Measurements from ENCODE around the gene SF3B5.

- TF ChIP-seq, protein P1, sequence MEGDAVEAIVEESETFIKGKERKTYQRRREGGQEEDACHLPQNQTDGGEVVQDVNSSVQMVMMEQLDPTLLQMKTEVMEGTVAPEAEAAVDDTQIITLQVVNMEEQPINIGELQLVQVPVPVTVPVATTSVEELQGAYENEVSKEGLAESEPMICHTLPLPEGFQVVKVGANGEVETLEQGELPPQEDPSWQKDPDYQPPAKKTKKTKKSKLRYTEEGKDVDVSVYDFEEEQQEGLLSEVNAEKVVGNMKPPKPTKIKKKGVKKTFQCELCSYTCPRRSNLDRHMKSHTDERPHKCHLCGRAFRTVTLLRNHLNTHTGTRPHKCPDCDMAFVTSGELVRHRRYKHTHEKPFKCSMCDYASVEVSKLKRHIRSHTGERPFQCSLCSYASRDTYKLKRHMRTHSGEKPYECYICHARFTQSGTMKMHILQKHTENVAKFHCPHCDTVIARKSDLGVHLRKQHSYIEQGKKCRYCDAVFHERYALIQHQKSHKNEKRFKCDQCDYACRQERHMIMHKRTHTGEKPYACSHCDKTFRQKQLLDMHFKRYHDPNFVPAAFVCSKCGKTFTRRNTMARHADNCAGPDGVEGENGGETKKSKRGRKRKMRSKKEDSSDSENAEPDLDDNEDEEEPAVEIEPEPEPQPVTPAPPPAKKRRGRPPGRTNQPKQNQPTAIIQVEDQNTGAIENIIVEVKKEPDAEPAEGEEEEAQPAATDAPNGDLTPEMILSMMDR (IDR thresholded peaks at IDR 0.05) = no peak
- TF ChIP-seq POLR2A (IDR thresholded peaks at IDR 0.05) = no peak
Measured at GRCh38 chr6:144127097-144127496, 31.7 kb upstream of the SF3B5 start.

Measured in right lobe of liver (tissue), 4 donors.